BJ (cell line): ENCODE measurements around the gene SNX5. TPM values are rescaled to one million over a fixed set of nuclear protein-coding genes. Genes with fewer than 3 reads are reported as not detected.

Experiments used
- CTCF ChIA-PET: fragments of 350-600 bp; formaldehyde crosslinking; extraction: SDS; loops from one replicate; lab custom pipeline; 2021; ENCODE audit warnings: antibody characterized with exemption, inconsistent platforms; lab: Yijun Ruan, JAX
- POLR2A ChIA-PET: fragments of 300-600 bp; sonication (Branson Sonifier 250); formaldehyde crosslinking; extraction: SDS; loops from one replicate; lab custom pipeline; 2021; ENCODE audit warnings: antibody characterized with exemption; lab: Charles Lee
- DNase-seq: peaks from one replicate; pipeline ENCODE4 v3.0.0-alpha.2; 2011; ENCODE audit warnings: low read depth
- H3K27me3 ChIP-seq: 2 replicates; pipeline ENCODE4 v1.6.0; 2011; ENCODE audit warnings: low read length; ENCODE audit not compliant: control insufficient read depth, insufficient read depth
- H3K36me3 ChIP-seq: 2 replicates; pipeline ENCODE4 v1.5.1; 2011; ENCODE audit warnings: low read length; ENCODE audit not compliant: control insufficient read depth, insufficient read depth
- H3K4me3 ChIP-seq: 2 replicates; pipeline ENCODE4 v1.5.1; 2011; ENCODE audit warnings: low read depth, mild to moderate bottlenecking, control low read depth, low read length
- polyA plus RNA-seq: library from polyadenylated mRNA; depleted of rRNA; stranded (reverse); fragments of >200 nt; gene quantifications from 2 replicates; pipeline ENCODE4 v1.2.3, GENCODE V29; 2011
- TF ChIP-seq, protein P1 (sequence below): IDR thresholded peaks from 2 replicates; pipeline ENCODE4 v1.5.1; 2011; ENCODE audit warnings: low read depth, mild to moderate bottlenecking, control low read depth, inconsistent platforms, low read length, moderate library complexity; ENCODE audit not compliant: insufficient read depth

Gene SNX5
- polyA plus RNA-seq, 1 experiment: 52.7 TPM

DNA sequence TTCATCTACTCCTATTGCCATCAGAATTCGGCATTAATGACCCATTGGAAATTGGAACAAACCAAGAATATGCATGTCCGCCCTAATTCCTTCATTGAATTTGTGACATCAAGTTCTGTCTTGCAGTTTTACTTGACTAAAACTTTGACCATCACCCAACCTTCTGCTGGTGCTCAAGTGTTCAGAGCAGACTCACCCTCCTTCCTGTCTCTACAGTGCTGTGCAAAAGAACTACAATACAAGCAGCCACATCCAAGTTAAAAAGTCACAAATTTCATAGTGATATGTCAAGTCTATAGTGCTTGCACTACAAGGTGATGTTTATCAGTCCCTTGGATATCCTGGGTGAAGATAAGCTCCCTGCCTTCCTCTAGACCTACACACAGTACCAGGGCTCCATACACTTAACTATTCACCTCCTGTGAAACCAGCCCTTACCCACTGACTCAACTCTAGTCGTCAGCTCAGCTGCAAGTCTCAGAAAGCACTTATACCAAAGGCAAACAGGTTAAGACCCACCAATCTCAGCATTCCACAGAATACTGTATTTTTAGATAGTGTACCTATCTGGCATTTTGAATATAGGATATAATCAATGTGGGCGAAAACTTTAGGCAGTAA is 23.6 kb downstream of the SNX5 start:
- ChIA-PET CTCF (interaction anchor here (0.9 kb wide), 1 partner anchor 47 kb away, joined by 3 read pairs; no protein-coding TSS in a partner anchor), POLR2A (no interaction called here)
- Histone ChIP-seq H3K36me3 (peaks cover 28% of the 10 kb centered on the region), H3K27me3 (no peaks in the 10 kb centered on the region), H3K4me3 (no peak overlapping the region)
- TF ChIP-seq, protein P1, sequence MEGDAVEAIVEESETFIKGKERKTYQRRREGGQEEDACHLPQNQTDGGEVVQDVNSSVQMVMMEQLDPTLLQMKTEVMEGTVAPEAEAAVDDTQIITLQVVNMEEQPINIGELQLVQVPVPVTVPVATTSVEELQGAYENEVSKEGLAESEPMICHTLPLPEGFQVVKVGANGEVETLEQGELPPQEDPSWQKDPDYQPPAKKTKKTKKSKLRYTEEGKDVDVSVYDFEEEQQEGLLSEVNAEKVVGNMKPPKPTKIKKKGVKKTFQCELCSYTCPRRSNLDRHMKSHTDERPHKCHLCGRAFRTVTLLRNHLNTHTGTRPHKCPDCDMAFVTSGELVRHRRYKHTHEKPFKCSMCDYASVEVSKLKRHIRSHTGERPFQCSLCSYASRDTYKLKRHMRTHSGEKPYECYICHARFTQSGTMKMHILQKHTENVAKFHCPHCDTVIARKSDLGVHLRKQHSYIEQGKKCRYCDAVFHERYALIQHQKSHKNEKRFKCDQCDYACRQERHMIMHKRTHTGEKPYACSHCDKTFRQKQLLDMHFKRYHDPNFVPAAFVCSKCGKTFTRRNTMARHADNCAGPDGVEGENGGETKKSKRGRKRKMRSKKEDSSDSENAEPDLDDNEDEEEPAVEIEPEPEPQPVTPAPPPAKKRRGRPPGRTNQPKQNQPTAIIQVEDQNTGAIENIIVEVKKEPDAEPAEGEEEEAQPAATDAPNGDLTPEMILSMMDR: no peak
- DNase-seq: no peak

GRCh38 chr20:17943343-17943742 is 25.3 kb downstream of the SNX5 start:
- Histone ChIP-seq H3K27me3 (no peaks in the 10 kb centered on the region), H3K4me3 (no peak overlapping the region), H3K36me3 (peaks cover 20% of the 10 kb centered on the region)
- POLR2A ChIA-PET: no interaction called here
- CTCF ChIA-PET: interaction anchor here (1.1 kb wide), 1 partner anchor 45 kb away, joined by 3 read pairs; no protein-coding TSS in a partner anchor
- no peak for DNase-seq
- TF ChIP-seq, protein P1: no peak

DNA sequence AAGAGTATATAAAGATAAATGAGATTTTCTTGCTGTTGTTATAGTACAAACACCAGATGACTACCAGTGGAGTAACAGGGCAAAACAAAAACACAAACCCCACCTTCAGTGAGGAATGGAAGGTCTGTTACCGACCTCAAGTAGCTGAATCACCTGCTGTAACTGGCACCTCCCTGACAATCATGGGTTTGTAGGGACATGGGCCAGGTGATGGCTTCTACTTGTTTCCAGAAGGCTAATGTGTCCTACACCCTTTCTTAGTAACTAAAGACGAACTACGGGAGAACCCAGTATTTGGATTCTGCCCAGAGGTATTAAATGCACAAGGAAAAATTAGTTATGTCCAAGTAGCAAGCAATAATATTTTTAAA is 26.8 kb downstream of the SNX5 start:
- peaks cover 19% of the 10 kb centered on the region for H3K36me3 ChIP-seq
- TF ChIP-seq, protein P1: no peak
- ChIA-PET POLR2A (no interaction called here), CTCF (no interaction called here)
- DNase-seq: no peak
- no peak overlapping the region for H3K4me3 ChIP-seq
- no peaks in the 10 kb centered on the region for H3K27me3 ChIP-seq

GRCh38 chr20:17941087-17941825 is 27.3 kb downstream of the SNX5 start:
- no peak for DNase-seq
- H3K4me3 ChIP-seq: no peak overlapping the region
- peaks cover 19% of the 10 kb centered on the region for H3K36me3 ChIP-seq
- TF ChIP-seq, protein P1: no peak
- ChIA-PET POLR2A (no interaction called here), CTCF (no interaction called here)
- H3K27me3 ChIP-seq: no peaks in the 10 kb centered on the region

DNA sequence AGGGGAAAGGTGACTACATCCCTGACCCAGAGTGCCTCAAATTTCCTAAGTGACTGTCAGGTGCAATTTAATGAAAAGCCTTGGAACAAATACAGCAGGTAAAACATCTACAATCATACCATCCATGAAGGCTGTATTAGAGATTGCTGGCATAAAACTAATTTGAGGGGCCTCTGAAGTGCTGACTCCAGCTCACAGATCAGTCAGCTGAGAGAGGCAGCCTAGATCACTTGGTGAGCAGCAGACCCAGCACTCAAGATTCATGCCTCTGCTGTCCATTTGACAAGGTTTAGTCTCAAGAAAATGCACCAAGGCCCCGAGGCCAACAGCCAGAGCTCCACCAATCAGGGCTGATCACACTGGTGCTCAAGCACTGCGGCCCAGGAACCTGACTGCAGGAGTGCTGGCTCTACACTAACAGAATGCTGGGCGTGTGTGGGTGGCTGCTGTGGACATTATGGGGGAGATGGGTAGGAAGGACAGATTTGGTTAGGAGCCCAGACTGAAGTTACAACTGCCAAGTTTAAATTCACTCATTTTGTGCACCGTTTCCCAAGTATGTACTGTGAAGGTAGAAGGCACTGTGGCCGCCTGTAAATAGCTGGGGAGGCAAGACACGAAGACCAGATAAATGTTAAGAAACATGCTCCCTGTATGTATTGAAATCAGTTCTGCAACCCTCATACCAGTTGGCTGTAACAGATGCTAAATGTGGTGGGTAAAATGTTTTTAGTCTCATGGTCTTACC is 28.2 kb downstream of the SNX5 start:
- CTCF ChIA-PET: interaction anchor here (1.9 to 4.1 kb wide), 4 partner anchors 9 to 330 kb away, joined by 4 to 27 read pairs (median 11); no protein-coding TSS in a partner anchor
- Histone ChIP-seq H3K36me3 (peaks cover 14% of the 10 kb centered on the region), H3K4me3 (no peak overlapping the region), H3K27me3 (no peaks in the 10 kb centered on the region)
- DNase-seq: no peak
- POLR2A ChIA-PET: no interaction called here
- TF ChIP-seq, protein P1: no peak
